T-helper 22 cell (primary cell): ENCODE measurements around the gene F2R.

Source experiments
- DNase-seq: peaks from one replicate; pipeline ENCODE4 v3.0.0-alpha.2; 2020; ENCODE audit warnings: low read depth

The F2R gene

GRCh38 chr5:76690704-76691466 lies 25.0 kb upstream of the F2R start:
- DNase-seq, result no peak

- no peak for DNase-seq
Measured at GRCh38 chr5:76691467-76692273, 24.3 kb upstream of the F2R start.

GRCh38 chr5:76692274-76692540 lies 23.7 kb upstream of the F2R start:
- DNase-seq, result no peak

- DNase-seq, result no peak
Measured at GRCh38 chr5:76692651-76693050, 23.3 kb upstream of the F2R start.

- DNase-seq, result no peak
Measured at GRCh38 chr5:76693141-76693540, 22.8 kb upstream of the F2R start.

- no peak for DNase-seq
Measured at GRCh38 chr5:76694317-76694716, 21.6 kb upstream of the F2R start.

- DNase-seq, result no peak
Measured at GRCh38 chr5:76695346-76695745, 20.6 kb upstream of the F2R start.

- no peak for DNase-seq
Measured at GRCh38 chr5:76696251-76696650, 19.7 kb upstream of the F2R start.

GRCh38 chr5:76697670-76698069 lies 18.3 kb upstream of the F2R start:
- DNase-seq, result no peak

GRCh38 chr5:76700571-76700970 lies 15.4 kb upstream of the F2R start:
- DNase-seq, result no peak

- DNase-seq, result no peak
Measured at GRCh38 chr5:76701298-76701697, 14.6 kb upstream of the F2R start.

GRCh38 chr5:76703707-76704106 lies 12.2 kb upstream of the F2R start:
- DNase-seq, result no peak

- DNase-seq, result no peak
Measured at GRCh38 chr5:76704131-76704663, 11.7 kb upstream of the F2R start.

GRCh38 chr5:76705574-76705973 lies 10.4 kb upstream of the F2R start:
- no peak for DNase-seq

GRCh38 chr5:76709762-76710161 lies 6.2 kb upstream of the F2R start:
- DNase-seq, result no peak

GRCh38 chr5:76710991-76711390 lies 4.9 kb upstream of the F2R start:
- no peak for DNase-seq

- DNase-seq, result no peak
Measured at GRCh38 chr5:76714751-76715485, 1.0 kb upstream of the F2R start.

GRCh38 chr5:76715486-76715735 lies 515 bp upstream of the F2R start:
- no peak for DNase-seq

GRCh38 chr5:76716456-76717157 lies 681 bp downstream of the F2R start:
- no peak for DNase-seq

- DNase-seq, result no peak
Measured at GRCh38 chr5:76717222-76718083, 1.5 kb downstream of the F2R start.

GRCh38 chr5:76718381-76718832 lies 2.5 kb downstream of the F2R start:
- DNase-seq, result no peak
